Stimulated activated naive CD4-positive, alpha-beta T cell (primary cell): ENCODE data around the gene ENOX1.
"Not testable (repeated sequence)": the region's sequence is repeated elsewhere in the genome, so short reads cannot be mapped to it uniquely, and the experiment has no call there.

Source experiments
- DNase-seq, 6 experiments: peaks; one replicate each; lab custom pipeline; 2025; lab: John Stamatoyannopoulos, UW

Gene ENOX1

DNA sequence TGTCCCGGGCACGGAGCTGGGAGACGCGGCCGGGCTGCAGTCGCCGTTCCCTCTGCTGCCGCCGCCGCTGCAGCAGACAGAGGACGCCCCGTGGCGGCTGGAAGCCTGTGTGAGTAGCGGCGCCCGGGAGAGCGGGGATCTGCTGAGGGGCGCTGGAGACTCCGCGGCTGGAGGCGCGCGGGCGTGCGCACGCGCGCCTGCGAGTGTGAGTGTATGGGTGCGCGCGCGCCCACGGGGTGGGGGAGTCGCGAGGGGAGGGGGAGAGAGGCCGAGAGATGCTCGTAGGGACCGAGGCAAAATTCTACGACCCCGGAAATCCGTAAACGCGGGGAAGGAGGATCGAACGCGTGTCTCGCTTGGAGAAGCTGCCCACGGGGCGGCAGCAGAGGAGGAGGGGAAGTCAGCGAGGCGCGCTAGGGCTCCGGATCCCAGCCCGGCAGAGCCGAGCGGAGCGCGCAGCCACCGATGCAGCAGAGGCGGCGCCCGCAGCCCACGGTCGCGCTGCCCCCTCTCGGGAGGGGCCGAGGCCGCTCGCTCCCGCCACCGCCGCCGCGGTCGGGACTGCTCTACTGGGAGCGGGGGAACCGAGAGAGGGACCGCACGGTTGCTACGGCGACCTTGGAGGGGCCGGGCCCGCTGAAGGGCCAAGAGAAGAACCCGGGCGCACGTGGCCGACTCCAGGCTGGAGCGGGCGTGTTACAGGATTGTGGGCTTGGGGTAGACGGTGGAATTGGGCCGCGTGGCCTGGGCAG lies at the start of gene ENOX1:
Gene ENOX1 (minus strand): TSS at position 207 of the 752 bp plus-strand sequence.
- DNase-seq: no peak

DNA sequence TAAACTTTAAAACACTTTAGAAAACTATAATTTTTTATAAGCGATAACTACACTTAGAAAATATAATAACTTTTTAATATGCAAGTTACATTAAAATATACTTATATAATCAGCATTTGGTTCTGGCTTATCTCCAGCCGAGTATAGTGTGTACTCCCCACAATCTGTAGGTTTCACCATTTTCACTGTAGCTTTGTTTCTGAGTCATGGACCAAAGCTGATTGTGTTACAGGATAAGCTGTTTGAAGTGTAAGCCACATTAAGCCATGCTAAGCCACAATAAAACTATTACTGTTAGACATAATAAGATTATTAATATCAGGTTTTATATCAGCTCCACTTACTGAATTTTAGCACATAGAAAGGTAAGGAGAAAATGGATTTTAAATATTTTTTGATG lies 48.9 kb upstream of the ENOX1 start:
- no peak for DNase-seq

DNA sequence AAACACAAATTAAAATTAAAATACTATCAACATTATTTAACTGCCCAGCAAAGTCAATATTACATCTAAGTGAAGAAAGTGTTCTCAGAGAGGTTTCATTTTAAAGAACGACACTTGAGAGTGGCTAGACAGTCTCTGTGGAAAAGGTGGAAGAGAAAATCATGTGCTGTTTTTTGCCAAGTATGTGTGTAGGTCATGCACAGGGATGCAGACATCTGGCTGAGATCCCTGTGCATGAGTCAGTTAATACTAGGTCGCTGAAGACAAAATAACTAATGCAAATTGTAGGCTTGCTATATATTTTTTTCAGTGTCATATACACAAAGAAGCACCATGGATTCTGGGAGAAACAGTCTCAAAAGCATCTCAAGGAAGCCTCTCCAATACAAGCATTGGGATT lies 44.3 kb upstream of the ENOX1 start:
- no peak for DNase-seq

GRCh38 chr13:43830497-43830881 lies 43.7 kb upstream of the ENOX1 start:
- no peak for DNase-seq

GRCh38 chr13:43824656-43825055 lies 37.9 kb upstream of the ENOX1 start:
- not testable (repeated sequence) for DNase-seq

DNA sequence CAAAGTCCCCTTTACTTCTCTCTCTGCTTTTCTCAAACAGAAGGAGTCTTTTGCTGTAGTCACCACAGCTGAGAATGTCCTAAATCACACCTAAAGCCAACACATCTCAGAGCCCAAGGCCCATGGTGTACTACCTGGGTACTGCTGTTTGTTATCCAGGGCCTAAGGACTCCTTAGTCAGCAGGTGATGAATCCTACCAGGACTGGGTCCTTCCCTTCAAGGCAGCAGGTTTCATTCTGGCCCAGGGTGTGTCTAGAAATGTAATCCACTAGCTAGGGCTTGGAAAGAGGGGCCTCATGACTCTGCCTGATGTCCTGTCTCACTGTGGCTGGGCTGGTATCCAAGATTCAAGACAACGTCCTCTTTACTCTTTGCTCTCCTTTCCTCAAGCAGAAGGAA lies 36.2 kb upstream of the ENOX1 start:
- no peak for DNase-seq

GRCh38 chr13:43816401-43816889 lies 29.7 kb upstream of the ENOX1 start:
- DNase-seq: no peak

- DNase-seq: no peak
Observed at GRCh38 chr13:43815204-43815603, 28.4 kb upstream of the ENOX1 start.

- no peak for DNase-seq
Observed at GRCh38 chr13:43808676-43809075, 21.9 kb upstream of the ENOX1 start.

- DNase-seq: no peak
Observed at GRCh38 chr13:43805681-43806128, 18.9 kb upstream of the ENOX1 start.

GRCh38 chr13:43805071-43805468 lies 18.3 kb upstream of the ENOX1 start:
- no peak for DNase-seq

GRCh38 chr13:43804461-43805070 lies 17.8 kb upstream of the ENOX1 start:
- DNase-seq: peak in 3 of 6 experiments; percentile 21 to 36 (median 35)

- no peak for DNase-seq
Observed at GRCh38 chr13:43802511-43802910, 15.7 kb upstream of the ENOX1 start.

- no peak for DNase-seq
Observed at GRCh38 chr13:43800828-43801227, 14.1 kb upstream of the ENOX1 start.

DNA sequence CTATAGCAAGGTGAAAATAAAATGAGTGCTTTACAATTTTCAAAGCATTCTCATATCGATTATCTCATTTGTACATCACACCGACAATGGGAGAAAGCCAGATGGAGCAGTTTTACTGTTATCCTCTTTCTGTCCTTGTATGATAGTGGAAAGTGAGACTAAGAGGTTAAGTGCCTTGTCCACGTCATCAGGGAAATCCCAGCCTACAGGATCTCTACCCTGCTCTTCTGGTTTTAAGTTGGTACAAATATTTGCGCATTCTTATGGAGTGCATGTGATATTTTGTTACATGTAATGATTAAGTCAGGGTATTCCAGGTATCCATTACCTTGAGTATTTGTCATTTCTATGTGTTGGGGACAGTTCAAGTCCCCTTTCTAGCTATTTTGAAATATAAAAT lies 12.4 kb upstream of the ENOX1 start:
- no peak for DNase-seq

DNA sequence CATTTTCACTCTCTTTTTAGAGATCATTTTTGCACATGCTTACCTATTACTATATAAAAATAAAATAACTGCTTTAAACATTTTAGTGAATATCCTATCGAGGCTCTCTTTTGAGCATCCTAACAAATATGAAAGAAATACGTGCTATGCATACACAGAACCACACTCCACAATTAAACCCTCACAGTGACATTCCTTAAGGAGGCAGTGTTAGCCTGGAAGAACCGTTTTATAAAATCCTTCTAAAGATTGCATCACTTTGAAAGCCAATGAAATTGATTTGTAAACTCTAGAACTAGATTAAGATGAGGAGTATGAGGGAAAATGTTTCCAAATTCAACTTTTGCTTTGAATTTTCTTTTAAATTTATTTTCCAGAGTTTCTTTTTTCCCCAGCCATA lies 11.1 kb upstream of the ENOX1 start:
- DNase-seq: no peak

DNA sequence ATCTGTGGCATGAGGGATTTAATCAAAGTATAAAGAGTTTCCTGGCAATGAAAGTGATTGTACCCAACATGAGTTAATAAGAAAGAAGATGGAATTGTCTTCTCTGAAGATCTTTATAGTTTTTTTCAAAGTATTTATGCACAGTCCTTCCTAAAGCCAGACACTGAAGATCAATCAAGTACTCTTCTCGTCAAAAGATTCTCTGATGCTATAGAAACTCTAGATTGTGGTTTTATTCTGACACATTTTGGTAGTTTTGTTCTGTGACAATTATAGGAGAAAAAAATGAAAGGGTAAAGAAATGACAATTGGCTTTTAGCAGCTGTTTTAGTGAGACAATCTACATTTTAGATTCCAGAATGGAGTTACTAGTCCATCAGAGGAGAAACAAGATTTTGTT lies 10.4 kb upstream of the ENOX1 start:
- DNase-seq: no peak

GRCh38 chr13:43794416-43794815 lies 7.6 kb upstream of the ENOX1 start:
- no peak for DNase-seq

DNA sequence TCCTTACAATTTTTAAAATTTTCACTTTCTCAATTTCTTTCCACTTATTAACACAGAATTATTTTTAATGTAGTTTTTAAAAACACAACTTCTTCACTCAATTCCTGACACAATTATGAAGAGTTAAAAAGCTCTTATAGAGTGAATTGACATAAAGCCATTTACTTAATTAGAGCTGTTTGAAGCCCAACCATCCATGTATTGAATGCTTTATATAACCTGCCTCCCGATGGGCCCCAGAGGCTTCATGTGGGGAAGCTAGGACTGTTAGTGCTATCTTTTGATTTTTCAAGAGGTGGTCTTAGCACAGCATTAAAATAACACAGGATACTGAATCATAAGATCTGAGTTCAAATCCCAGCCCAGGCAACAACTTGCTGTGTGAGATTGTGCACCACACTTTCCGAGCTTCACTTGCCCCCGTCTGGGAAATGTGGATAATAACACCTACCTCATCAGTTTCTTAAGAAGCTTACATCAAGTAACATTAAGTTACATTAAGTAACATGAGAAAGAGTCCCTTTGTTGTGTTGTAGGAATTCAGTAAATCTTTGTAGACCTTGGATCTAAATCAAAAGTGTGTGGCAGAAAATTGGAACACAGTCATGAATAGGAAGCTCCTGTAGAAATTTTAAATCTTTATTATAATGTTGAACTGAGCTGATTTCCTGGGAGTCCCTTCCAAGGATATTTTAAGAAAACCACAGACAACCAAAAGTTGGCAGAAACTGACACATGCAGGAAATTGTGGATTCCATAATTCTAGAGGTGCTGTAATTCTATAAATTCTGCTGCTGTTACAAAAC lies 5.5 kb upstream of the ENOX1 start:
- DNase-seq: no peak

DNA sequence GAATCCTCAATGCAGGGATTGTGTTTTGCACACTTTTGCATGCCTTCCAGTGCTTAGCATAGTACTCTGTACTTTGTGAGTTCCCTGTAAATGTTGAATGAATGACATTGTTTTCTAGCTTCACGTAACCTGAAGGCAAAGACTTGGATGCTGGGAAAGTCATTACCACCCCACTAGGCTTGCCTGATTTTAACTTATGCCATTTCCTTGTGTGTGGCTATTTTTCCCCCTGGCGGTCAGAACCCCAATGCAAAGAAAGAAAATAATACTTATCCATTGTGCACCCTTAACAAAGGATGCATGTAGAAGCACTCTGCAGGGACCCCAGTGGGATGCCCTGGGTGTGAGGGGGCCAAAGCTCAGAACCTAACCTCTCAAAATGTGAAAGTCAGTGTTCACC lies 1.2 kb upstream of the ENOX1 start:
- DNase-seq: no peak

DNA sequence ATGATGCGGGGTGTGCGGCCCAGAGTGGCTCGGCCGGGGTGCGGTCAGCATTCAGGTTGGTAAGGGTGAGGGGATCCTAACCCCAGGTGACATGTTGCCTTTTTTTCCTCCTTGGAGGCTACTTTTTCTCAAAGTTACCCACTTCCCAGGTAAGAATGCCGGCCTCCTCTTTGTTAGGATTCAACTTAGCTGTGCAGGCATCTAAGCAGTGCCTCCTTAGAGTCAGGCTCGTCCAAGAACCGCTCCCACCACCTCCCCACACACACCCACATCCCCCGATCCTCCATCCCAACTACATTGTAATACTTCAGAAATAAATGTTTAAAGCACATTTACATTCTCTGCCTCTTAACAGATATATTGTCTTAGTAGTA lies 733 bp upstream of the ENOX1 start:
- DNase-seq: no peak

GRCh38 chr13:43786472-43786765 lies 353 bp downstream of the ENOX1 start:
- DNase-seq: peak in 1 of 6 experiments; percentile 0
